RWPE2 (cell line): ENCODE results near the gene E2F3.

Experiments used
- ATAC-seq: fragments of 200-7000 bp; cut with Tn5 transposase; 3 replicates; pipeline ENCODE4 v1.9.1; 2021; ENCODE audit warnings: low read depth
- DNase-seq: peaks from one replicate; pipeline ENCODE4 v3.0.0-alpha.2; 2020; ENCODE audit warnings: low spot score
- H3K27ac ChIP-seq: fragments of 450-650 bp; 2 replicates; pipeline ENCODE4 v1.5.1; 2017; ENCODE audit warnings: mild to moderate bottlenecking; ENCODE audit not compliant: poor library complexity, severe bottlenecking
- H3K27me3 ChIP-seq: fragments of 250-450 bp; sonication (Bioruptor Pico); 2 replicates; pipeline ENCODE4 v1.5.1; 2021; ENCODE audit warnings: mild to moderate bottlenecking, moderate library complexity; ENCODE audit not compliant: insufficient read depth, poor library complexity, severe bottlenecking
- H3K36me3 ChIP-seq: fragments of 250-450 bp; sonication (Bioruptor Pico); 2 replicates; pipeline ENCODE4 v1.5.1; 2020; ENCODE audit warnings: low read depth, mild to moderate bottlenecking, moderate library complexity
- H3K4me1 ChIP-seq: fragments of 250-450 bp; sonication (Bioruptor Pico); 2 replicates; pipeline ENCODE4 v1.5.1; 2021; ENCODE audit warnings: mild to moderate bottlenecking, moderate library complexity; ENCODE audit not compliant: insufficient read depth, poor library complexity, severe bottlenecking
- H3K4me3 ChIP-seq: fragments of 250-450 bp; sonication (Bioruptor Pico); 2 replicates; pipeline ENCODE4 v1.5.1; 2021; ENCODE audit warnings: mild to moderate bottlenecking, moderate library complexity; ENCODE audit not compliant: severe bottlenecking
- H3K9me3 ChIP-seq: fragments of 250-450 bp; sonication (Bioruptor Pico); 2 replicates; pipeline ENCODE4 v1.5.1; 2021; ENCODE audit warnings: mild to moderate bottlenecking, moderate library complexity; ENCODE audit not compliant: severe bottlenecking
- CTCF ChIP-seq: fragments of 450-650 bp; IDR thresholded peaks from one replicate; pipeline ENCODE4 v1.5.1; 2017; ENCODE audit warnings: mild to moderate bottlenecking, moderate library complexity; ENCODE audit not compliant: poor library complexity, severe bottlenecking

The E2F3 gene

DNA sequence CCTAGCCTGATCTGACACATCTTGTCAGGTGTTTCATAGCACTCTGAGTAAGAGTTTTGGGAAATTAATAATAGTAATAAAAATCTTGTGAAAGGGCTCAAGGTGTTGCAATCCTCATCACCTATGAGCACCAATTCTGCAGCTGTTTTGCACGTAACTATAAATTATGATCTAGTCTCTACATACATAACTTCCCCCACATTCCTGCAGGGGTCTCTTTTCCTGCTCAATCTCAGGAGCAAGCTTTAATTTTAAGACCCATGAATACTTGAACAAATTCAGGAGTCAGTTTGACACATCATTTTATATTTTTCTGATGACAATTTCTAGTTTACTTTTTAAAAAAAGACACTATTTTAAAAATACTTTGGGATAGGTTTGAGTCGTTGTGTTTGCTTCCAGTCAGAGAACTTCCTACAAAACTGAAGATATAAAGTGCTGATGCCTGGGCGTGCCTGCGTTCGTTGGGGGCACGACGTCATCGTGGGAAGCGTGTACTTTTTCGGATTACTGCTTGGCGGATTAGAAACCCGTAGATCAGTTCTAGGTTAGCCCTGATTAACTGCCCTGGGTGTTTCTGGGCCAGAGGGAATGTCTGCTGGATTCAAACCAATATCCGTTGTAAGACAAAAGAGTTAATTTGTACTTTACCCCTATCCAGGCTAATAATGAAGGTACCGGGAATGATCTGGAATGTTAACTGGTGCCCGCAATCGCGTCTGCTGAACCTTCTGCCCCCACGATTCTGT is 1.0 kb upstream of the E2F3 start:
- Histone ChIP-seq H3K27ac (peak overlapping the region; percentile 43), H3K9me3 (no peaks in the 10 kb centered on the region), H3K27me3 (no peaks in the 10 kb centered on the region), H3K4me3 (peak overlapping the region; percentile 42), H3K36me3 (peaks cover 3% of the 10 kb centered on the region; the same call in 1 of the 2 replicates), H3K4me1 (peaks cover 6% of the 10 kb centered on the region)
- ATAC-seq (no peak), DNase-seq (no peak)
- TF ChIP-seq CTCF: peak; percentile 65

DNA sequence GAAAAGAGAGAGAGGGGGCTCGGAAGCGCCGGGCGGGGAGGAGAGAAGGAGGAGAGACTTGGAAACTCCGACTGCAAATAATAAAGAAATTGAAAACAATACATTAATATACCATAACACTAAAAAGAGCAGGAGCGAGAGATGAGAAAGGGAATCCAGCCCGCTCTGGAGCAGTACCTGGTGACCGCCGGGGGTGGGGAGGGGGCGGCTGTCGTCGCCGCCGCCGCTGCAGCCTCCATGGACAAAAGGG is 338 bp downstream of the E2F3 start:
- no peak for TF ChIP-seq CTCF
- H3K9me3 ChIP-seq: no peaks in the 10 kb centered on the region
- peak overlapping the region; percentile 95 for H3K27ac ChIP-seq
- peaks cover 16% of the 10 kb centered on the region for H3K36me3 ChIP-seq
- peaks cover 6% of the 10 kb centered on the region for H3K4me1 ChIP-seq
- no peaks in the 10 kb centered on the region for H3K27me3 ChIP-seq
- ATAC-seq: no peak
- H3K4me3 ChIP-seq: peak overlapping the region; percentile 81
- no peak for DNase-seq

DNA sequence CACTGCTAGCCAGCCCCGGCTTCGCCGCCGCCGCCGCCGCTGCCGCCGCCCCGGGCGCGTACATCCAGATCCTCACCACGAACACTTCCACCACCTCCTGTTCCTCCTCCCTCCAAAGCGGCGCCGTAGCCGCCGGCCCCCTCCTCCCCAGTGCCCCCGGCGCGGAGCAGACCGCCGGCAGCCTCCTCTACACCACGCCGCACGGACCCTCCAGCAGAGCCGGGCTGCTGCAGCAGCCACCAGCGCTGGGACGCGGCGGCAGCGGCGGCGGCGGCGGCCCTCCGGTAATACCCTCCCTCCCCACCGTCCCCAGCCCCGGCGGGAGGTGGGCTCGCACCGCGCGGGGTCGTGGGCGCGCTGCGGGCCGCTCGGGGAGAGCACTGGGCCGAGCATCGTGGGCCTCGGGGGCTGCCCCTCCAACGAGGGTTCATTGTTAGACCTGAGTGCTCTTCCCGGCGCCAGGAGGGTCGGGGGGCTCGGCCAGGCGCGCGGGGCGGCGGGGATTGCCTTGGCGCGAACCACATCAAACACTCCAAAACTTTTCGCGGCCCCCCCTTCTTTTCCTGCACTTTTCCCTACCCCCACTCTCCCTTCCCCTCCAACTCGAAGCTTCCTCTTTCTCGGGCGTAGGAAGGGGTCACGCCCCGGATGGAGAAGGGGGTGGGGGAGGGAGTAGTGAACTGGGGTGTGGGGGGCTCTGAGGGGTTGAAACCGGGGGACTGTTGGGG is 827 bp downstream of the E2F3 start:
- H3K27me3 ChIP-seq: no peaks in the 10 kb centered on the region
- H3K36me3 ChIP-seq: peaks cover 20% of the 10 kb centered on the region
- ATAC-seq: no peak
- peak overlapping the region; percentile 95 for H3K27ac ChIP-seq
- DNase-seq: no peak
- H3K4me1 ChIP-seq: peaks cover 6% of the 10 kb centered on the region
- peak overlapping the region; percentile 81 for H3K4me3 ChIP-seq
- no peaks in the 10 kb centered on the region for H3K9me3 ChIP-seq
- no peak for TF ChIP-seq CTCF

DNA sequence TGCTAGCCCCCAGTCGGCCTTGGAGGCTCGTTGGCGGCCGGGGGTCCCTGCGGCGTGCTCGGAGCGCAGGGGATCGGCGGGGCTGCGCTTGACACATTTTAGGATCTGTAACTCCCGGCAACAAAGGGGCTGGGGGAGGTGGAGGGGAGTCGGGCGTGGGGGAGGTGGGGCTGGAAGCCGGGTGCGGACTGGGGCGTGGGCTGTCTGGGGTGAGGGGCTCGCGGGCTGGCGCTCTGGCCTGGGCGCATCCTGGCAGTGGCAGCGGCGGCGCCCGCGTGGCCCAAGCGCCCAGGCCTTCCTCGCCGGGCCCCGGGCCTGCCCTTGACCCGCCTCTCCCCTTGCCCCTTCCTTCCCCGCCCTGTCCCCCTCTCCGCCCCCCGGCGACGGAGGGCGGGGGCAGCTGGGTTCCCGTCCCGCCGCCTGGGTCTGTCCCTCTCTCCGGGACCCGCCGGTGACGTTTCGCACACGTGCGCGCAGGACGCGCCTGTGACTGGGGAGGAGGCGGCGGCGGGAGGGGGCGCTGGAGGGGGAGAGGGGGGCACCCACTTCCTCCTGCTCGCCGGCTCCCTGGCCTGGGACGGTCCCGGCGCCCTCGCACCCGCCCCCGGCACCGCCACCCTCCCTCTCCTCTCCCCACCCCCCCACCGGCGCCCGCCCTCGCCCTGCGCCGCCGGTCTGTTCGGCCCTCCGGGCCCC is 1.5 kb downstream of the E2F3 start:
- DNase-seq: peak; percentile 86
- H3K36me3 ChIP-seq: peaks cover 28% of the 10 kb centered on the region
- peak overlapping the region; percentile 95 for H3K27ac ChIP-seq
- no peak for TF ChIP-seq CTCF
- no peaks in the 10 kb centered on the region for H3K27me3 ChIP-seq
- H3K4me3 ChIP-seq: peak overlapping the region; percentile 81
- H3K9me3 ChIP-seq: no peaks in the 10 kb centered on the region
- ATAC-seq: peak; percentile 39
- peaks cover 6% of the 10 kb centered on the region for H3K4me1 ChIP-seq
